ENCODE measurements around the gene EXOC6.

- TF ChIP-seq CTCF (IDR thresholded peaks at IDR 0.05; ENCODE audit: poor library complexity, severe bottlenecking) (no peak), POLR2AphosphoS5 (IDR thresholded peaks at IDR 0.05) (no peak), EP300 (conservative IDR thresholded peaks at IDR 0.05; ENCODE audit: poor library complexity, severe bottlenecking) (no peak), EZH2 (IDR thresholded peaks at IDR 0.05; ENCODE audit: borderline replicate concordance, insufficient read depth, low read length, poor library complexity, severe bottlenecking) (no peak), REST (IDR thresholded peaks at IDR 0.05; ENCODE audit: borderline replicate concordance) (no peak), RAD21 (conservative IDR thresholded peaks at IDR 0.05) (no peak), SMC3 (conservative IDR thresholded peaks at IDR 0.05; ENCODE audit: poor library complexity) (no peak)
Observed at GRCh38 chr10:92851003-92851402, 2.7 kb downstream of the EXOC6 start.

Data from neural cell (in vitro differentiated cells).